Endothelial cell of umbilical vein (primary cell): ENCODE results near the gene SNTA1. TPM values are rescaled to one million over a fixed set of nuclear protein-coding genes. Genes with fewer than 3 reads are reported as not detected.

Source experiments
- BruUV-seq: library from RNA; stranded (reverse); fragments of 400-500 nt; replicated peaks from 2 replicates; lab custom pipeline; 2021; lab: Mats Ljungman, UMichigan
- CTCF ChIA-PET: fragments of 300-600, 350-600 bp; sonication (Branson Sonifier 250); formaldehyde crosslinking; loops from one replicate; lab custom pipeline; 2021; ENCODE audit warnings: antibody characterized with exemption, inconsistent platforms; lab: Charles Lee
- POLR2A ChIA-PET: fragments of 300-600, 350-600 bp; sonication (Branson Sonifier 250); formaldehyde crosslinking; loops from one replicate; lab custom pipeline; 2021; ENCODE audit warnings: antibody characterized with exemption, inconsistent platforms; lab: Charles Lee
- DNase-seq: peaks from one replicate; pipeline ENCODE4 v3.0.0-alpha.2; 2011; ENCODE audit warnings: low read depth, low spot score
- FAIRE-seq: peaks from 2 replicates; lab custom pipeline; 2011; peaks lifted over from hg19 to GRCh38; lab: Jason Lieb, UNC
- H2AFZ ChIP-seq: 2 replicates; pipeline ENCODE4 v1.6.0; 2012; ENCODE audit warnings: low read depth, low read length, control low read depth, inconsistent platforms
- H3K27ac ChIP-seq: 2 replicates; pipeline ENCODE4 v1.5.1; 2011; ENCODE audit warnings: low read depth, mild to moderate bottlenecking, control low read depth, low read length, moderate library complexity; ENCODE audit not compliant: insufficient read depth
- H3K27me3 ChIP-seq, 2 experiments: 2 replicates each; pipeline versions ENCODE4 v1.6.0 to v1.6.1; 2011; ENCODE audit warnings: low read length in 2 of 2, mixed read lengths in 1 of 2; ENCODE audit not compliant: control insufficient read depth in 2 of 2, insufficient read depth in 2 of 2
- H3K36me3 ChIP-seq, 2 experiments: 2 replicates in 1 of 2; 3 replicates in 1 of 2; pipeline ENCODE4 v1.5.1; 2011; ENCODE audit warnings: low read length in 2 of 2, mild to moderate bottlenecking in 1 of 2, moderate library complexity in 1 of 2; ENCODE audit not compliant: control insufficient read depth in 2 of 2, insufficient read depth in 2 of 2; ENCODE audit errors: extremely low read depth in 1 of 2
- H3K4me1 ChIP-seq: 3 replicates; pipeline ENCODE4 v1.5.1; 2011; ENCODE audit warnings: mild to moderate bottlenecking, low read length; ENCODE audit not compliant: control insufficient read depth, insufficient read depth; ENCODE audit errors: extremely low read depth
- H3K4me2 ChIP-seq: 2 replicates; pipeline ENCODE4 v1.6.1; 2011; ENCODE audit warnings: low read length, control low read depth, mixed read lengths; ENCODE audit not compliant: insufficient read depth
- H3K4me3 ChIP-seq, 3 experiments: fragments of 200-600 bp in 1 of 3; sonication (generic), shearing (Covaris generic) in 1 of 3; replicated peaks in 1 of 3; 2 replicates each; pipeline ENCODE4 v1.5.1; 2011 to 2016; ENCODE audit warnings: control low read depth in 3 of 3, low read length in 3 of 3, mild to moderate bottlenecking in 2 of 3, inconsistent platforms in 1 of 3, low read depth in 1 of 3, moderate library complexity in 1 of 3; ENCODE audit not compliant: insufficient read depth in 1 of 3
- H3K79me2 ChIP-seq: 2 replicates; pipeline ENCODE4 v1.6.0; 2012; ENCODE audit warnings: low read length, inconsistent platforms; ENCODE audit not compliant: control insufficient read depth, insufficient read depth
- H3K9ac ChIP-seq: replicated peaks from 2 replicates; pipeline ENCODE3; 2011; ENCODE audit warnings: low read length, control low read depth; ENCODE audit not compliant: insufficient read depth; ENCODE audit errors: extremely low read depth
- H3K9me1 ChIP-seq: replicated peaks from 3 replicates; pipeline ENCODE4 v1.6.0; 2011; ENCODE audit warnings: mild to moderate bottlenecking, low read length; ENCODE audit not compliant: control insufficient read depth, insufficient read depth; ENCODE audit errors: extremely low read depth
- H3K9me3 ChIP-seq: replicated peaks from 2 replicates; pipeline ENCODE4 v1.5.1; 2012; ENCODE audit warnings: low read length, inconsistent platforms; ENCODE audit not compliant: control insufficient read depth, insufficient read depth
- H4K20me1 ChIP-seq: replicated peaks from 2 replicates; pipeline ENCODE3; 2011; ENCODE audit warnings: mild to moderate bottlenecking, low read length; ENCODE audit not compliant: control insufficient read depth, insufficient read depth; ENCODE audit errors: extremely low read depth
- EZH2 ChIP-seq: IDR thresholded peaks from 2 replicates; pipeline ENCODE4 v1.6.1; 2012; ENCODE audit warnings: borderline replicate concordance, low read depth, mild to moderate bottlenecking, moderate library complexity, low read length, inconsistent platforms; ENCODE audit not compliant: severe bottlenecking
- FOS ChIP-seq: IDR thresholded peaks from 2 replicates; pipeline ENCODE4 v1.6.1; 2011; ENCODE audit warnings: mild to moderate bottlenecking, low read length, moderate library complexity, borderline replicate concordance; ENCODE audit not compliant: insufficient read depth
- GATA2 ChIP-seq: IDR thresholded peaks from 2 replicates; pipeline ENCODE4 v1.7.0; 2011; ENCODE audit warnings: low read depth, mild to moderate bottlenecking, moderate library complexity, mixed read lengths, low read length; ENCODE audit not compliant: insufficient read length, insufficient read depth
- JUN ChIP-seq: IDR thresholded peaks from 2 replicates; pipeline ENCODE4 v1.6.1; 2011; ENCODE audit warnings: borderline replicate concordance, low read depth; ENCODE audit not compliant: insufficient read length, insufficient read depth
- MYC ChIP-seq: IDR thresholded peaks from one replicate; pipeline ENCODE4 v1.6.1; 2011; ENCODE audit warnings: mild to moderate bottlenecking, low read depth, low read length
- POLR2A ChIP-seq: IDR thresholded peaks from 2 replicates; pipeline ENCODE4 v1.6.1; 2012; ENCODE audit warnings: low read depth, mild to moderate bottlenecking, control low read depth, low read length
- POLR2AphosphoS5 ChIP-seq: IDR thresholded peaks from 2 replicates; pipeline ENCODE4 v1.6.1; 2012; ENCODE audit warnings: low read depth, mild to moderate bottlenecking, control low read depth, low read length, moderate library complexity; ENCODE audit not compliant: insufficient read depth
- dilution Hi-C: fragments of 300-500 bp; cut with MboI; formaldehyde crosslinking; loops from one replicate; pipeline ENCODE4 v1.15.0; 2019; ENCODE audit warnings: low sequenced_read_pairs; ENCODE audit not compliant: extremely low pct_ligation_motif_present
- intact Hi-C: fragments of 100-400 bp; cut with micrococcal nuclease; formaldehyde crosslinking; loops from one replicate; pipeline ENCODE4 v1.10.0; 2022
- polyA plus RNA-seq, 4 experiments: library from polyadenylated mRNA; depleted of rRNA in 3 of 4; stranded (reverse) in 3 of 4; unstranded in 1 of 4; fragments of >200 nt; gene quantifications; 2 replicates each; pipeline versions ENCODE4 v1.2.1 to v1.2.3, GENCODE V29; 2011 to 2012; ENCODE audit warnings: missing spikeins in 1 of 4
- total RNA-seq: library from RNA; stranded (reverse); gene quantifications from 2 replicates; pipeline ENCODE4 v1.2.3, GENCODE V29; 2021
- TF ChIP-seq, protein P1 (sequence below): IDR thresholded peaks from 2 replicates; pipeline ENCODE4 v1.6.1; 2011; ENCODE audit not compliant: insufficient read depth, insufficient read length
- TF ChIP-seq, protein P2 (sequence below), 2 donors: IDR thresholded peaks; 1 replicate in 1 of 2; 2 replicates in 1 of 2; pipeline ENCODE4 v1.5.1; 2011; ENCODE audit warnings: low read length in 2 of 2, mild to moderate bottlenecking in 2 of 2, moderate library complexity in 2 of 2, control low read depth in 1 of 2, inconsistent platforms in 1 of 2, low read depth in 1 of 2; ENCODE audit not compliant: insufficient read depth in 1 of 2; ENCODE audit errors: extremely low read depth in 1 of 2

SNTA1 gene
- total and polyA plus RNA-seq, 2 donors (not counting 3 experiments of a cell fraction or from before 2014, with no cell fraction given): 5.2 to 6.0 TPM

DNA sequence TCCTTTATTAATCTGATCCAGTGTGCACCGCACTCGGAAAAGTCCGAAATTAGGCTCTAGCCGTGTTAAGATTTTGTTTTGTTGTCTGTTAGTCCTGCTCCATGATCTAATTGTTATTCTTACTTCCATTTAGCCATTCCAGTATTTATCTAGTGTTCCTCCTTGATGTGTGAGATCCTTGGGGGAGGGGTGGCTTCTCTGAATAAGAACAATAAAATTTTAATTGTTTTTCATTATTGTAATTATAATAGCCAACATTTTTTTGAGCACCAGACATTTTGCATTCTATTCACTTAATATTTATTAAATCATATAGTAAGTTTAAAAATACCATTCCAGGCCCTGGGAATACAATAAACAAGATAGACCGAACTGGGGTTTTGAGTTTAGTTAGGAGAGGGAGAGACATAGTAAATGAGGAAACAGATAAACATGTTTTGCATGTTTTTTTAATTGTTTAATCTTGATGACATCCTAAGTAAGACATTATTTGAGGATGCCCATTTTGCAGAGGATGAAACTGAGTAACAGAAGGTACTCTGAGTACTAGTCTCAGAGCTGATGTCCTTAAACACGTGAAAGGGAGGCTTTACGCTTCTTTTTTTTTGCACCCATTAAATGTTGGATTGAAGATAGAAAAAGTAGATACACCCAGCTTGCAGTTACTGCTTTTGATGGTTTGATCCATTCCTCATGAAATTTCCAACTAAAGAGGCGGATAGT is 47.5 kb upstream of the SNTA1 start:
- FAIRE-seq (peak; percentile 42), DNase-seq (no peak)
- H4K20me1 ChIP-seq: peaks cover 3% of the 10 kb centered on the region
- TF ChIP-seq, protein P1, sequence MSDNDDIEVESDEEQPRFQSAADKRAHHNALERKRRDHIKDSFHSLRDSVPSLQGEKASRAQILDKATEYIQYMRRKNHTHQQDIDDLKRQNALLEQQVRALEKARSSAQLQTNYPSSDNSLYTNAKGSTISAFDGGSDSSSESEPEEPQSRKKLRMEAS: no peak
- TF ChIP-seq EZH2 (no peak), FOS (no peak), JUN (no peak), MYC (no peak), POLR2A (no peak), POLR2AphosphoS5 (no peak), GATA2 (no peak)
- TF ChIP-seq, protein P2, sequence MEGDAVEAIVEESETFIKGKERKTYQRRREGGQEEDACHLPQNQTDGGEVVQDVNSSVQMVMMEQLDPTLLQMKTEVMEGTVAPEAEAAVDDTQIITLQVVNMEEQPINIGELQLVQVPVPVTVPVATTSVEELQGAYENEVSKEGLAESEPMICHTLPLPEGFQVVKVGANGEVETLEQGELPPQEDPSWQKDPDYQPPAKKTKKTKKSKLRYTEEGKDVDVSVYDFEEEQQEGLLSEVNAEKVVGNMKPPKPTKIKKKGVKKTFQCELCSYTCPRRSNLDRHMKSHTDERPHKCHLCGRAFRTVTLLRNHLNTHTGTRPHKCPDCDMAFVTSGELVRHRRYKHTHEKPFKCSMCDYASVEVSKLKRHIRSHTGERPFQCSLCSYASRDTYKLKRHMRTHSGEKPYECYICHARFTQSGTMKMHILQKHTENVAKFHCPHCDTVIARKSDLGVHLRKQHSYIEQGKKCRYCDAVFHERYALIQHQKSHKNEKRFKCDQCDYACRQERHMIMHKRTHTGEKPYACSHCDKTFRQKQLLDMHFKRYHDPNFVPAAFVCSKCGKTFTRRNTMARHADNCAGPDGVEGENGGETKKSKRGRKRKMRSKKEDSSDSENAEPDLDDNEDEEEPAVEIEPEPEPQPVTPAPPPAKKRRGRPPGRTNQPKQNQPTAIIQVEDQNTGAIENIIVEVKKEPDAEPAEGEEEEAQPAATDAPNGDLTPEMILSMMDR (IDR thresholded peaks at IDR 0.05; ENCODE audit: extremely low read depth in 1 of 2, insufficient read depth in 1 of 2, low read depth in 1 of 2, low read length in 2 of 2): no peak
- peak overlapping the region; percentile 67 for H3K4me2 ChIP-seq
- no peaks in the 10 kb centered on the region for H3K27me3 ChIP-seq
- TSS peak; percentile 30 for BruUV-seq
- peak overlapping the region; percentile 57 to 81 (median 69) for H3K4me3 ChIP-seq
- CTCF ChIA-PET: interaction anchor here (0.6 to 1.5 kb wide), 3 partner anchors 10 to 176 kb away, joined by 3 to 4 read pairs (median 4); partner anchors contain the start of gene ACTL10
- peaks cover 2% of the 10 kb centered on the region for H3K79me2 ChIP-seq
- no peaks in the 10 kb centered on the region for H3K9me3 ChIP-seq
- H3K4me1 ChIP-seq: peaks cover 6% of the 10 kb centered on the region
- POLR2A ChIA-PET: no interaction called here
- intact Hi-C loops: loop anchor here (10.0 kb wide), 1 partner anchor 74 kb away; no protein-coding TSS in a partner anchor
- dilution Hi-C loops: no loop called here
- H3K36me3 ChIP-seq: no peaks in the 10 kb centered on the region
- no peaks in the 10 kb centered on the region for H3K9me1 ChIP-seq
- H2AFZ ChIP-seq: peak overlapping the region; percentile 47
- peak overlapping the region; percentile 73 for H3K9ac ChIP-seq
- H3K27ac ChIP-seq: peak overlapping the region; percentile 42
